OCI-LY1 (cell line): ENCODE measurements around the gene IQSEC1.

ENCODE experiments used
- H2AFZ ChIP-seq: fragments of 200-600 bp; sonication (generic), shearing (Covaris generic); 2 replicates; pipeline ENCODE4 v1.6.0; 2014; ENCODE audit warnings: antibody characterized with exemption, mild to moderate bottlenecking, low read length
- H3F3A ChIP-seq: fragments of 200-600 bp; sonication (generic), shearing (Covaris generic); 2 replicates; pipeline ENCODE4 v1.6.0; 2014; ENCODE audit warnings: mild to moderate bottlenecking, antibody characterized with exemption, low read length, moderate library complexity; ENCODE audit not compliant: insufficient read depth
- H3K27ac ChIP-seq: fragments of 200-600 bp; sonication (generic); 2 replicates; pipeline ENCODE4 v1.5.1; 2014; ENCODE audit warnings: low read length, mixed run types, mild to moderate bottlenecking, low read depth; ENCODE audit not compliant: poor library complexity, severe bottlenecking
- H3K27me3 ChIP-seq: fragments of 200-600 bp; sonication (generic); 2 replicates; pipeline ENCODE4 v1.6.0; 2014; ENCODE audit warnings: antibody characterized with exemption, mild to moderate bottlenecking, low read length, moderate library complexity; ENCODE audit not compliant: insufficient read depth
- H3K36me3 ChIP-seq: fragments of 200-600 bp; sonication (generic); 2 replicates; pipeline ENCODE4 v1.6.1; 2014; ENCODE audit warnings: mild to moderate bottlenecking, antibody characterized with exemption, low read length, moderate library complexity, mixed read lengths; ENCODE audit not compliant: insufficient read depth
- H3K4me1 ChIP-seq: fragments of 200-600 bp; sonication (generic); 2 replicates; pipeline ENCODE4 v1.5.1; 2014; ENCODE audit warnings: mild to moderate bottlenecking, low read length, moderate library complexity; ENCODE audit not compliant: insufficient read depth, severe bottlenecking
- H3K4me2 ChIP-seq: fragments of 200-600 bp; sonication (generic), shearing (Covaris generic); 2 replicates; pipeline ENCODE4 v1.6.1; 2014; ENCODE audit warnings: low read length
- H3K4me3 ChIP-seq: fragments of 200-600 bp; sonication (generic); 2 replicates; pipeline ENCODE4 v1.5.1; 2014; ENCODE audit warnings: low read length, low read depth, mild to moderate bottlenecking, mixed read lengths; ENCODE audit not compliant: poor library complexity, severe bottlenecking
- H3K79me2 ChIP-seq: fragments of 200-600 bp; shearing (Covaris generic); 2 replicates; pipeline ENCODE4 v1.6.1; 2016; ENCODE audit warnings: mixed run types, low read length, mixed read lengths; ENCODE audit not compliant: insufficient read depth
- H3K9ac ChIP-seq: fragments of 200-600 bp; sonication (generic), shearing (Covaris generic); 2 replicates; pipeline ENCODE4 v1.6.1; 2014; ENCODE audit warnings: mild to moderate bottlenecking, low read length, mixed read lengths
- H3K9me2 ChIP-seq: fragments of 200-600 bp; sonication (generic), shearing (Covaris generic); 2 replicates; pipeline ENCODE4 v1.6.1; 2014; ENCODE audit warnings: low read depth, mild to moderate bottlenecking, low read length, mixed read lengths
- H3K9me3 ChIP-seq: fragments of 200-600 bp; shearing (Covaris generic); 2 replicates; pipeline ENCODE4 v1.6.1; 2014; ENCODE audit warnings: low read length, mixed read lengths
- H4K20me1 ChIP-seq: fragments of 200-600 bp; sonication (generic), shearing (Covaris generic); 2 replicates; pipeline ENCODE4 v1.6.0; 2016; ENCODE audit warnings: mild to moderate bottlenecking, low read length; ENCODE audit not compliant: insufficient read depth
- EZH2 ChIP-seq: fragments of 200-600 bp; sonication (generic), shearing (Covaris generic); IDR thresholded peaks from 2 replicates; pipeline ENCODE4 v1.8.0; 2017; ENCODE audit warnings: borderline replicate concordance, mixed run types, mild to moderate bottlenecking, antibody characterized with exemption, low read length, moderate library complexity, mixed read lengths
- TF ChIP-seq, protein P1 (sequence below): fragments of 200-600 bp; sonication (generic), shearing (Covaris generic); IDR thresholded peaks from 2 replicates; pipeline ENCODE4 v1.5.1; 2017; ENCODE audit warnings: mild to moderate bottlenecking, antibody characterized with exemption, low read length, moderate library complexity, mixed read lengths

Gene IQSEC1

DNA sequence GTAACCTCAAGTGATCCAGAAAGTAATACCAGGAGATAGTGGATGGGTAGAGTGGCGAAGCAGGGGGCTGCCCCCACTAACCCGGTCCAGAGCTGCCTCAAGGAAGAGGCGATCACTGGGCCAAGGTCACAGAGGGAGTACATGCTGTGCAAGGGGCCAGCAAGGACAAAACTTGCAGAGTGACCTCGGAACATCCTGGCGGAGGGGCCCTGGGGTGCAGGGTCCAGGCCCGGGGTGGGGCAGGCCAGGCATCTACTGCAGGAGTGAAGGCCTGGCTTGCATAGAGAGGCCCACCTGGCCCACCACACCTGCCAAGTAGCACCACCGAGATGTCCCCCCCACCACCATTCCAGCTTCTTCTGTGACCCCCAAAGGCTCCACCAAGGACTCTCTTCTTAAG lies 17.6 kb downstream of the IQSEC1 start:
- Histone ChIP-seq H4K20me1 (no peaks in the 10 kb centered on the region), H3K4me1 (no peaks in the 10 kb centered on the region), H3K27ac (no peak overlapping the region), H3K27me3 (0 out of 2 replicates have a peak, but pooled peaks cover 8% of the 10 kb centered on the region), H3K36me3 (no peaks in the 10 kb centered on the region), H3F3A (no peaks in the 10 kb centered on the region), H3K9me3 (no peaks in the 10 kb centered on the region), H3K4me3 (no peak overlapping the region), H3K4me2 (no peak overlapping the region), H3K9ac (no peak overlapping the region), H3K9me2 (no peaks in the 10 kb centered on the region), H3K79me2 (no peaks in the 10 kb centered on the region), H2AFZ (no peak overlapping the region)
- TF ChIP-seq EZH2: no peak
- TF ChIP-seq, protein P1, sequence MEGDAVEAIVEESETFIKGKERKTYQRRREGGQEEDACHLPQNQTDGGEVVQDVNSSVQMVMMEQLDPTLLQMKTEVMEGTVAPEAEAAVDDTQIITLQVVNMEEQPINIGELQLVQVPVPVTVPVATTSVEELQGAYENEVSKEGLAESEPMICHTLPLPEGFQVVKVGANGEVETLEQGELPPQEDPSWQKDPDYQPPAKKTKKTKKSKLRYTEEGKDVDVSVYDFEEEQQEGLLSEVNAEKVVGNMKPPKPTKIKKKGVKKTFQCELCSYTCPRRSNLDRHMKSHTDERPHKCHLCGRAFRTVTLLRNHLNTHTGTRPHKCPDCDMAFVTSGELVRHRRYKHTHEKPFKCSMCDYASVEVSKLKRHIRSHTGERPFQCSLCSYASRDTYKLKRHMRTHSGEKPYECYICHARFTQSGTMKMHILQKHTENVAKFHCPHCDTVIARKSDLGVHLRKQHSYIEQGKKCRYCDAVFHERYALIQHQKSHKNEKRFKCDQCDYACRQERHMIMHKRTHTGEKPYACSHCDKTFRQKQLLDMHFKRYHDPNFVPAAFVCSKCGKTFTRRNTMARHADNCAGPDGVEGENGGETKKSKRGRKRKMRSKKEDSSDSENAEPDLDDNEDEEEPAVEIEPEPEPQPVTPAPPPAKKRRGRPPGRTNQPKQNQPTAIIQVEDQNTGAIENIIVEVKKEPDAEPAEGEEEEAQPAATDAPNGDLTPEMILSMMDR: no peak

GRCh38 chr3:13054341-13055285 lies 18.6 kb downstream of the IQSEC1 start:
- Histone ChIP-seq H2AFZ (no peak overlapping the region), H3F3A (no peaks in the 10 kb centered on the region), H3K4me2 (no peak overlapping the region), H3K4me3 (no peak overlapping the region), H3K9me2 (no peaks in the 10 kb centered on the region), H3K4me1 (no peaks in the 10 kb centered on the region), H3K36me3 (no peaks in the 10 kb centered on the region), H3K9me3 (no peaks in the 10 kb centered on the region), H3K27me3 (0 out of 2 replicates have a peak, but pooled peaks cover 8% of the 10 kb centered on the region), H3K9ac (no peak overlapping the region), H3K27ac (no peak overlapping the region), H4K20me1 (no peaks in the 10 kb centered on the region), H3K79me2 (no peaks in the 10 kb centered on the region)
- TF ChIP-seq EZH2: no peak
- TF ChIP-seq, protein P1: no peak

DNA sequence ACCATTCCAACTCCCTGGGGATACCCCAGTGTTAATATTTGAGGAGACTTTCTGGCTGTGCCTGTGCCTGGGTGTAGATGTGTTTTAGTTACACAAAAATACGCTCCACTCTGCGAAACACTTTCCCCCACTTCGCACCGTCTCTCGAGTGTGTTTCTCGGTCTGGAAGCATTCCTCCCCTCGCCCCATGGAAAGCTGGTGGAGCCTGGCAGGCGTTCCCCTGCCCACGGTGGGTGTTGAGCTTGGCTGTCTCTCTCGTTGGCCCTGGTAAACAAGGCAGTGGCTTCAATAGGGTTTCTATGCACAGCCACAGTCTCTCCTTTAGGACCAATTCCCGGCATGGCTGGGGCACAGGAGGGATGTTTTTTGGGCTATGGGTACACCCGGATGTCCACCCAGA lies 19.3 kb downstream of the IQSEC1 start:
- Histone ChIP-seq H3F3A (no peaks in the 10 kb centered on the region), H3K9me2 (no peaks in the 10 kb centered on the region), H2AFZ (no peak overlapping the region), H3K79me2 (no peaks in the 10 kb centered on the region), H3K27me3 (0 out of 2 replicates have a peak, but pooled peaks cover 8% of the 10 kb centered on the region), H3K4me1 (no peaks in the 10 kb centered on the region), H3K36me3 (no peaks in the 10 kb centered on the region), H3K27ac (no peak overlapping the region), H3K9ac (no peak overlapping the region), H3K4me3 (no peak overlapping the region), H3K9me3 (no peaks in the 10 kb centered on the region), H4K20me1 (no peaks in the 10 kb centered on the region), H3K4me2 (no peak overlapping the region)
- TF ChIP-seq, protein P1: no peak
- TF ChIP-seq EZH2: no peak
